HTERT RPE-1 (cell line): Measurements from ENCODE around the gene GSK3B.

Source experiments
- in situ Hi-C: fragments of 300-500 bp; cut with MboI; formaldehyde crosslinking; loops from 4 replicates; pipeline ENCODE4 v1.14.3; 2020; ENCODE audit warnings: low sequenced_read_pairs

GSK3B gene

GRCh38 chr3:119826711-119827608 lies 267.3 kb downstream of the GSK3B start:
- in situ Hi-C loops, result no loop called here

DNA sequence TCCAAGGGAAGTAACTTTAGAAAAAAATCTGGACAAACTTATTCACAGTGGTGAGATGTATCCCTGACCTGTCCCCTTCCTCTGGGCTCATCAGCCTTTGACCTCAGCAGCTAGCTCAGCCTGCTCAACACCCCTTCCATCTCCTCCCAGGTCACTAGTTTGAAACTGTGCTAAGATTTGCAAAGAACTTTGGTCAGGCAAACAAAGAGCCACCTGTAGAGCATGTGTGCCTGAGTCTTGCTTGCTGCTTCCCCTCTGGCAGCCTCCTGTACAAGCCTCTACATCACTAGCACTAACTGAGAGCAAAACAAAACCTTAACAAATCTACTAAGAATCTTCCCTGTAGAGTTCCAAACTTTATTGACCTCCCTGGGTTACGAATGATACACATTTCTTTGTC lies 268.4 kb downstream of the GSK3B start:
- in situ Hi-C loops, result no loop called here

DNA sequence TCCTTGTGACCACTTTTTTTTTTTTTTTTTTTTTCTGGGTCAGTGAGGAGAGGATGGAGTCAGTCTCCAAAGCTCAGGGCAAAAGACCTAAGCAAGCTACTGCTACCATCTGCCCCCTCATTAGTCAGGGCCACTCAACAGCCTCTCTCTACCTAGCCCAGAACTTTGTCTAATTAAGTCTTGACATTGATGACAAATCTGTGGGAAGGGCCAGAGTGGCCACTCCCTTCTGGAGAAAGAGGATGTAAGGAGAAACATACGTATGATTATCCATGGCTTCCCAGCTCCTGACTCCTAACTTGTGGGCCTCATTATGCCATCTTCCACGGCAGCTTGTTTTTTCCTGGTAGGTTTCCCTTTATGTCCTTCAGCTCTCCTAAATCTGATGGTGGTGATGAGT lies 274.4 kb downstream of the GSK3B start:
- in situ Hi-C loops, result no loop called here

- in situ Hi-C loops, result no loop called here
Observed at GRCh38 chr3:119818937-119819336, 275.3 kb downstream of the GSK3B start.

DNA sequence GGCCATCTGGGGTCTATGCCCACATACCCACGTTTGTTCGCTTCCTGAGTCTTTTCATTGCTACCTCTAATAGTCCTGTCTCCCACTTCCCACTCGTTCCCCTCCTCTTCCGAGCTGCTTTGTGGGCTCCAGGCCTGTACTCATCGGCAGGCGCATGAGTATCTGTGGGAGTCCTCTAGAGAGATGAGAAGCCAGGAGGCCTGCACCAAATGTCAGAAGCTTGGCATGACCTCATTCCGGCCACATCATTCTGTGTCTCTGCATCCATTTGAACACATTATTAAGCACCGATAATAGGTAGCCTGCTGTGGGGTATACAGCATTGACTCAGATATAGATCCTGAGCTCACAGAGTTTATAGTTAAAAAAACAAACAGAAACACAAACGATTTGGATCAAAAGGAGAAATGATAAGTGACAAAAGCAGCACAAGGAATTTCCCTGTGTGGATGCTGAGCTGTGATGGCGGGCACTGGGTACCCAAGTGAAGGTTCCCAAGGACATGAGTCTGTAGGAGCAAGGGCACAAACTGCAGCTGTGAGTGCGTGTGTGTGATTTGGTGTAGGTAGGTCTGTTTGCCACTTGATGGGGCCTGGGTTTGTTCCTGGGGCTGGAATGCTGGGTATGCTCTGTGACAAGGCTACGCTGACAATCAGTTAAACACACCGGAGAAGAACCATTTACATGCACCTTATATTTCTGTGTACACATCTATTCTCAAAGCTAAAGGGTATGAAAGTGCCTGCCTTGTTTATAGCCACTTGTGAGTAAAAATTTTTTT lies 276.5 kb downstream of the GSK3B start:
- in situ Hi-C loops, result no loop called here

DNA sequence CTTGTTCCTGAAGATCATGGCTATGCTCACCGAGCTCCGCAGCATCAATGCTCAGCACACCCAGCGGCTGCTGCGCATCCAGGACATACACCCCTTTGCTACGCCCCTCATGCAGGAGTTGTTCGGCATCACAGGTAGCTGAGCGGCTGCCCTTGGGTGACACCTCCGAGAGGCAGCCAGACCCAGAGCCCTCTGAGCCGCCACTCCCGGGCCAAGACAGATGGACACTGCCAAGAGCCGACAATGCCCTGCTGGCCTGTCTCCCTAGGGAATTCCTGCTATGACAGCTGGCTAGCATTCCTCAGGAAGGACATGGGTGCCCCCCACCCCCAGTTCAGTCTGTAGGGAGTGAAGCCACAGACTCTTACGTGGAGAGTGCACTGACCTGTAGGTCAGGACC lies 277.2 kb downstream of the GSK3B start:
- in situ Hi-C loops, result no loop called here

DNA sequence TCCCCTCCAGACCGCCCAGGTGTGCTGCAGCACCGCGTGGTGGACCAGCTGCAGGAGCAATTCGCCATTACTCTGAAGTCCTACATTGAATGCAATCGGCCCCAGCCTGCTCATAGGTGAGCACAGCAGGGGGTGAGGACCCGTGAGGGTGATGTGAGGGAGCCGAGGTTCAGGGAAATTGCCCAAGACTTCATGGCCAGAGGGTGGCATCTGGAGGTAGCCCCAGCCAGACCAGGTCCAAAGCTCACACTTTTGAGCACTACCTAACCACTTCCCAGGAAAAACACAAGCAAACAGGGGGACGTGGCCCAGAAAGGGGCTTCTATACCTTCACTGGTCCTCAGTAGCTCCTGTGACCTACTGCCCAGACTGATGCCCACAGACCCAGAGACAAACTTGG lies 278.5 kb downstream of the GSK3B start:
- in situ Hi-C loops, result no loop called here

DNA sequence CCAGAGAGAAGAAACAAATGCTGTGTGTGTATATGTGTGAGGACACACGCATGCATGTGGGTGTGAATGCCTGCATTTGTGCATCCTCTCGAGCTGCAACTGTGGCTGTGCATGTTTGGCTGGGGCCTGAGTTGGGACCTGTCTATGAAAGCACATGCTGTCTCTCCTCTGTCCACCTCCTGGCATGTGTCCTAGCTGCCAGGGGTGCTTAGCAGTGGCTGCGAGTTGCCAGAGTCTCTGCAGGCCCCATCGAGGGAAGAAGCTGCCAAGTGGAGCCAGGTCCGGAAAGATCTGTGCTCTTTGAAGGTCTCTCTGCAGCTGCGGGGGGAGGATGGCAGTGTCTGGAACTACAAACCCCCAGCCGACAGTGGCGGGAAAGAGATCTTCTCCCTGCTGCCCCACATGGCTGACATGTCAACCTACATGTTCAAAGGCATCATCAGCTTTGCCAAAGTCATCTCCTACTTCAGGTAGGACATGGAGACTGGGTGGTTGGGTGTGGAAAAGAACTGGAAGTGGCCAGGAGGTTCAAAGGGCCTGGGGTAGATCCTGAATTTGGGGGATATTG lies 281.7 kb downstream of the GSK3B start:
- in situ Hi-C loops, result no loop called here

GRCh38 chr3:119810018-119810435 lies 284.2 kb downstream of the GSK3B start:
- in situ Hi-C loops, result no loop called here

DNA sequence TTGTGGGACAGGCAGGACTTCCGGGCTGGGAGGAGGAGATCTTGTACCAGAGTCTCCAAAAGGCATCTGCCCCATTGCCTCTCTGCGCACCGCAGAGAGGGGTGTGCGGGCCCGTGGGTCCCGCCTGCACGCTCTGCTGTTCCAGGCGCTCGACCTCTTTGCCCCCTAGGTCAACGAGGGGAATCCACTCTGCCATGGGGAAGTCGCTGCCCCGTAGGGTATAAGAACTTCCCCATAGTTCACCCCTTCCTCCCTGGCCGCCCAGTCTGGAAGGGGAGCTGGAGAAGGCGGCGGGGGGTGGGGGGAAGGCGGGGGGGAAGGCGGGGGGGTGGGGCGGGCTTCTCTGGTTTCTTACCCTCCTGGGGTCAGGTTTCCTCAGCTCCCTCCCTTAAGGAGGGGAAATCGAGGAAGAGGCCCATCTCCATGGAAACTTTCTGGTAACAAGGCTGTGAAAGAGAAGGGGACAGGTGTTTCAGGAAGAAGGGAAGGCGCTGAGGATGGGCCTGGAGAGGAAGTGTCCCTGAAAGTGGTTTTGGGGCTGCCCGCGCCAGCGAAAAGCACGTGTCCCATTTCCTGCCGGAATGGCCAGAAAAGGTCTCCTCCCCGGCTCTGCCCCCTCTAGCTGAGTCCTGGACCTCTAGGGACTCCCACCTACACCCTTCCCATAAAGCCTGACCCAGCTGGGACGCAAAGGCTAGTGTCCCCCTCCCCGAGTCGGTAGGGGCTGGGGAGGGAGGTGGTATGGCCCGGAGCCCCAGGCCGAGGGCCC lies 284.8 kb downstream of the GSK3B start:
- in situ Hi-C loops, result no loop called here

DNA sequence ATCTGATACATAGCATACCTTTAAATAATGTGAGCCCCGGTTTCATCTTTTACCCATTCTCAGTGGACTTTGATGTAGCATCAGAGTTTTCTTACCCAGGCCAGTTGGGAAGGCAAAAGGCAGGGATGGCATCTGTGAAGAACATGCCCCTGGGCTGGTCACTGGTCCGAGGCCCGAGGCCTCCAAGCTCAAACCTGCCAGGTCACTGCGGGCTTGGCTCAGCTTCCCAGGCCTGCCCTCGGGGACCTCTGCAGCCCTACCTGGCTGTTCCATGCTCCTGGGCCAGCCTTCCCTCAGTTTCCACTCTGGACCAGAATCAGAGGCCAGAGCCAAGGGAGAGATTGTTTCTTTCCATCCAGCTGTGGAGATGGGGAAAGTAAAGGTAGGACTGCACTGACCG lies 285.4 kb downstream of the GSK3B start:
- in situ Hi-C loops, result no loop called here

- in situ Hi-C loops, result no loop called here
Observed at GRCh38 chr3:119808244-119808643, 286.0 kb downstream of the GSK3B start.

- in situ Hi-C loops, result no loop called here
Observed at GRCh38 chr3:119800844-119801243, 293.4 kb downstream of the GSK3B start.

DNA sequence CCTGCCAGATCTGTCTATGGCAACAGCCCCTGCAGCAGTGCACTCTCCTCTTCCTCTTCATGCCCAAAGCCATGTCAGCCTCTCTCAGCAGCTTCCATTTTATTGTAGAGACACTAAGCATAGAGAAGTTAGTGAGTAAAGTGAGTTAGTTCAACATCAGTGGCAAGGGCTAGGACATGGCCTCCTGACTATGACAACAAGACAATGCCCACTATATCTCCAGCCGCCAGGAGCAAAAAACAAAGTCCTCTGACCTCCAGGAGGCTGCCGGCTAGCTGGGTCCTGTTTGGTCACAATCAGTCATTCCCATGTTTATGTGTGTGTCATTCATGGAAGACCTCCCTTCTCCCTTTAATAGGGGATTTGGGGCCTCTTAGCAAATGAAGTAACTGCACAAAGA lies 297.5 kb downstream of the GSK3B start:
- in situ Hi-C loops, result no loop called here

DNA sequence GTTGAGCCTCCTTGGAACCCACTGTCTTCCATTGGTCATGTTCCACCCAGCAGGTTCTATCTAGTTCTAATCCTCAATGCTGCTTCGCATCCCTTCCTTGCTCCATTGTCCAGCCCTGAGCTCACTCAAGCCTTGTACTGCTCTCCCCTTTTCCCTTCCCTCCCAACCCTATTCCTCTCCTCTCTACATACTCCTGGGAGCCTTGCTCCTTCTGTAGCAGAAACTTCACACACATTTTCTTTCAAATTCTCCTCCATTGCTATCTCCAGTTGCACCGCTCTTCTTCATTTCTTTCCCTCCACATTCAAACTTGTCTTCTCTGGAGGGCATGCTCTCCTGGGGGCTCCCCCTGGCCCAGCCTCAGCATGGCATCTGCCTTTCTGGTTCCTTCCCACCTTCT lies 297.9 kb downstream of the GSK3B start:
- in situ Hi-C loops, result no loop called here

DNA sequence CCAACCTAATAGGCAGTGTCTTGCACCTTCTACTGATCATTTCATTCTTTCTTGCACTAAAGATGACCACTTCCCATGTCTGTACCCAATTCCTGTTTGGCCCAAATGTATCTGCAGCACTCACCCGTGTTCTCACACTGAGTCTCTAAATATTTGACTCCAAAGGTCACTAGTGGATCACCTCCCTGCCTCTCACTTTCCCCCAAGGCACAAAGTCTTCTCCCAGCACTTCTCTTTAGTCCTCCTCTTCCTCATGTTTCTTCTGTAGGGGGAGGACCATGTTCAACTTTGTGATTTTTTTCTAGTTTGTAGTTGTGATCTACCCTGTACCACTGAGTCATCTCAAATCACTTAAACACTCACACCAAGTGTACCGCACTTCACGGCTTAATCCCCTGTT lies 298.4 kb downstream of the GSK3B start:
- in situ Hi-C loops, result no loop called here

- in situ Hi-C loops, result no loop called here
Observed at GRCh38 chr3:119794971-119795612, 299.2 kb downstream of the GSK3B start.

GRCh38 chr3:119794401-119794800 lies 299.8 kb downstream of the GSK3B start:
- in situ Hi-C loops, result no loop called here

DNA sequence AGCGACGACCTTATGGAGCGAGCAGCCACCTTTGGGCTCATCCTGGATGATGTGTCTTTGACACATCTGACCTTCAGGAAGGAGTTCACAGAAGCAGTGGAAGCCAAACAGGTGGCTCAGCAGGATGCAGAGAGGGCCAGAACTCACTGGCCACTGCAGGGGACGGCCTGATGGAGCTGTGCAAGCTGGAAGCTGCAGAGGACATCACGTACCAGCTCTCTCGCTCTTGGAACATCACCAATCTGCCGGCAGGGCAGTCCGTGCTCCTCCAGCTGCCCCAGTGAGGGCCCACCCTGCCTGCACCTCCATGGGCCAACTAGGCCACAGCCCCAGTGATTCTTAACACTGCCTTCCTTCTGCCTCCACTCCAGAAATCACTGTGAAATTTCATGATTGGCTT lies 302.0 kb downstream of the GSK3B start:
- in situ Hi-C loops, result no loop called here

- in situ Hi-C loops, result no loop called here
Observed at GRCh38 chr3:119790369-119790768, 303.9 kb downstream of the GSK3B start.

- in situ Hi-C loops, result no loop called here
Observed at GRCh38 chr3:119786409-119786808, 307.8 kb downstream of the GSK3B start.
